BLaER1 treated with 17β-estradiol and CSF1 and Interleukin-3, amounts not matched to agents 10 nM and 100 nM (cell line): Measurements from ENCODE around the gene FBXL17.

Source experiments
- H3K27ac ChIP-seq, 11 experiments: shearing (Covaris generic); formaldehyde crosslinking; 2 replicates each; pipeline ENCODE4 v1.8.1; 2022
- H3K27me3 ChIP-seq, 11 experiments: shearing (Covaris generic); formaldehyde crosslinking; 2 replicates each; pipeline ENCODE4 v1.8.1; 2022
- H3K36me3 ChIP-seq, 11 experiments: shearing (Covaris generic); formaldehyde crosslinking; 2 replicates each; pipeline ENCODE4 v1.8.1; 2022
- H3K4me1 ChIP-seq, 10 experiments: shearing (Covaris generic); formaldehyde crosslinking; 2 replicates each; pipeline ENCODE4 v1.8.1; 2022
- H3K4me2 ChIP-seq, 11 experiments: shearing (Covaris generic); formaldehyde crosslinking; 2 replicates each; pipeline ENCODE4 v1.8.1; 2022
- H3K4me3 ChIP-seq, 10 experiments: shearing (Covaris generic); formaldehyde crosslinking; 2 replicates each; pipeline ENCODE4 v1.8.1; 2022
- H3K9ac ChIP-seq, 11 experiments: shearing (Covaris generic); formaldehyde crosslinking; 2 replicates each; pipeline ENCODE4 v1.8.1; 2022
- H3K9me3 ChIP-seq, 11 experiments: shearing (Covaris generic); formaldehyde crosslinking; replicated peaks in 1 of 11; 2 replicates each; pipeline ENCODE4 v1.8.1; 2022
- H4K20me1 ChIP-seq, 11 experiments: shearing (Covaris generic); formaldehyde crosslinking; 2 replicates each; pipeline ENCODE4 v1.8.1; 2022
- Cebpa-rat ChIP-seq, 11 experiments: shearing (Covaris generic); IDR thresholded peaks; 2 replicates each; pipeline ENCODE4 v1.8.1; 2022

FBXL17 gene

GRCh38 chr5:107863125-107863524 lies 518.8 kb downstream of the FBXL17 start:
- Histone ChIP-seq H3K4me2 (no peak overlapping the region), H3K9me3 (no peaks in the 10 kb centered on the region), H3K27ac (no peak overlapping the region), H4K20me1 (0 out of 22 replicates have a peak, but pooled peaks cover 0 to 4% (median 0%) of the 10 kb centered on the region in 11 experiments), H3K4me1 (no peaks in the 10 kb centered on the region), H3K27me3 (no peaks in the 10 kb centered on the region), H3K36me3 (peaks cover 0 to 10% (median 0%) of the 10 kb centered on the region in 11 experiments; a peak in 2 of 22 replicates), H3K9ac (no peak overlapping the region), H3K4me3 (no peak overlapping the region)
- no peak for TF ChIP-seq Cebpa-rat (IDR thresholded peaks at IDR 0.05)

- Histone ChIP-seq H3K4me2 (no peak overlapping the region), H3K4me3 (no peak overlapping the region), H4K20me1 (0 out of 22 replicates have a peak, but pooled peaks cover 0 to 4% (median 0%) of the 10 kb centered on the region in 11 experiments), H3K9me3 (no peaks in the 10 kb centered on the region), H3K27ac (no peak overlapping the region), H3K9ac (no peak overlapping the region), H3K27me3 (no peaks in the 10 kb centered on the region), H3K4me1 (no peaks in the 10 kb centered on the region), H3K36me3 (peaks cover 0 to 10% (median 0%) of the 10 kb centered on the region in 11 experiments; a peak in 2 of 22 replicates)
- no peak for TF ChIP-seq Cebpa-rat (IDR thresholded peaks at IDR 0.05)
Observed at GRCh38 chr5:107861565-107861964, 520.3 kb downstream of the FBXL17 start.

- no peak for TF ChIP-seq Cebpa-rat (IDR thresholded peaks at IDR 0.05)
- Histone ChIP-seq H4K20me1 (0 out of 22 replicates have a peak, but pooled peaks cover 0 to 4% (median 0%) of the 10 kb centered on the region in 11 experiments), H3K4me3 (no peak overlapping the region), H3K27me3 (no peaks in the 10 kb centered on the region), H3K9ac (no peak overlapping the region), H3K9me3 (no peaks in the 10 kb centered on the region), H3K4me1 (no peaks in the 10 kb centered on the region), H3K4me2 (no peak overlapping the region), H3K36me3 (peaks cover 0 to 10% (median 0%) of the 10 kb centered on the region in 11 experiments; a peak in 2 of 22 replicates), H3K27ac (no peak overlapping the region)
Observed at GRCh38 chr5:107860044-107860443, 521.9 kb downstream of the FBXL17 start.

GRCh38 chr5:107858788-107859187 lies 523.1 kb downstream of the FBXL17 start:
- H3K36me3 ChIP-seq: peaks cover 0 to 10% (median 0%) of the 10 kb centered on the region in 11 experiments; a peak in 2 of 22 replicates
- H3K4me1 ChIP-seq: no peaks in the 10 kb centered on the region
- no peak for TF ChIP-seq Cebpa-rat (IDR thresholded peaks at IDR 0.05)
- H4K20me1 ChIP-seq: 0 out of 22 replicates have a peak, but pooled peaks cover 0 to 4% (median 0%) of the 10 kb centered on the region in 11 experiments
- no peaks in the 10 kb centered on the region for H3K9me3 ChIP-seq
- no peak overlapping the region for H3K4me2 ChIP-seq
- no peak overlapping the region for H3K9ac ChIP-seq
- no peak overlapping the region for H3K27ac ChIP-seq
- H3K27me3 ChIP-seq: no peaks in the 10 kb centered on the region
- H3K4me3 ChIP-seq: no peak overlapping the region

GRCh38 chr5:107858324-107858723 lies 523.6 kb downstream of the FBXL17 start:
- H4K20me1 ChIP-seq: 0 out of 22 replicates have a peak, but pooled peaks cover 0 to 4% (median 0%) of the 10 kb centered on the region in 11 experiments
- H3K27me3 ChIP-seq: no peaks in the 10 kb centered on the region
- H3K4me2 ChIP-seq: no peak overlapping the region
- no peak for TF ChIP-seq Cebpa-rat (IDR thresholded peaks at IDR 0.05)
- no peak overlapping the region for H3K9ac ChIP-seq
- no peak overlapping the region for H3K27ac ChIP-seq
- no peak overlapping the region for H3K4me3 ChIP-seq
- no peaks in the 10 kb centered on the region for H3K4me1 ChIP-seq
- H3K9me3 ChIP-seq: no peaks in the 10 kb centered on the region
- H3K36me3 ChIP-seq: peaks cover 0 to 10% (median 0%) of the 10 kb centered on the region in 11 experiments; a peak in 2 of 22 replicates

GRCh38 chr5:107857785-107858184 lies 524.1 kb downstream of the FBXL17 start:
- no peak overlapping the region for H3K27ac ChIP-seq
- peaks cover 0 to 10% (median 0%) of the 10 kb centered on the region in 11 experiments; a peak in 2 of 22 replicates for H3K36me3 ChIP-seq
- TF ChIP-seq Cebpa-rat (IDR thresholded peaks at IDR 0.05): no peak
- no peaks in the 10 kb centered on the region for H3K9me3 ChIP-seq
- no peak overlapping the region for H3K4me3 ChIP-seq
- no peaks in the 10 kb centered on the region for H3K27me3 ChIP-seq
- H4K20me1 ChIP-seq: 0 out of 22 replicates have a peak, but pooled peaks cover 0 to 4% (median 0%) of the 10 kb centered on the region in 11 experiments
- no peak overlapping the region for H3K9ac ChIP-seq
- no peaks in the 10 kb centered on the region for H3K4me1 ChIP-seq
- H3K4me2 ChIP-seq: no peak overlapping the region

GRCh38 chr5:107855171-107855570 lies 526.7 kb downstream of the FBXL17 start:
- Histone ChIP-seq H3K4me2 (no peak overlapping the region), H3K9me3 (no peaks in the 10 kb centered on the region), H4K20me1 (no peaks in the 10 kb centered on the region), H3K4me3 (no peak overlapping the region), H3K27me3 (no peaks in the 10 kb centered on the region), H3K27ac (no peak overlapping the region), H3K9ac (no peak overlapping the region), H3K4me1 (no peaks in the 10 kb centered on the region), H3K36me3 (no peaks in the 10 kb centered on the region)
- no peak for TF ChIP-seq Cebpa-rat (IDR thresholded peaks at IDR 0.05)

GRCh38 chr5:107853696-107854095 lies 528.2 kb downstream of the FBXL17 start:
- no peak overlapping the region for H3K9ac ChIP-seq
- no peak overlapping the region for H3K4me2 ChIP-seq
- TF ChIP-seq Cebpa-rat (IDR thresholded peaks at IDR 0.05): no peak
- H4K20me1 ChIP-seq: no peaks in the 10 kb centered on the region
- no peaks in the 10 kb centered on the region for H3K4me1 ChIP-seq
- H3K36me3 ChIP-seq: no peaks in the 10 kb centered on the region
- no peaks in the 10 kb centered on the region for H3K27me3 ChIP-seq
- no peak overlapping the region for H3K27ac ChIP-seq
- H3K9me3 ChIP-seq: no peaks in the 10 kb centered on the region
- no peak overlapping the region for H3K4me3 ChIP-seq

- H3K4me1 ChIP-seq: no peaks in the 10 kb centered on the region
- no peak overlapping the region for H3K27ac ChIP-seq
- no peaks in the 10 kb centered on the region for H3K36me3 ChIP-seq
- H3K27me3 ChIP-seq: no peaks in the 10 kb centered on the region
- no peak overlapping the region for H3K9ac ChIP-seq
- H3K9me3 ChIP-seq: no peaks in the 10 kb centered on the region
- no peak for TF ChIP-seq Cebpa-rat (IDR thresholded peaks at IDR 0.05)
- H4K20me1 ChIP-seq: no peaks in the 10 kb centered on the region
- H3K4me2 ChIP-seq: no peak overlapping the region
- H3K4me3 ChIP-seq: no peak overlapping the region
Observed at GRCh38 chr5:107853031-107853430, 528.9 kb downstream of the FBXL17 start.

GRCh38 chr5:107849118-107849517 lies 532.8 kb downstream of the FBXL17 start:
- Histone ChIP-seq H3K27me3 (no peaks in the 10 kb centered on the region), H3K4me1 (no peaks in the 10 kb centered on the region), H3K4me3 (no peak overlapping the region), H3K4me2 (no peak overlapping the region), H3K9ac (no peak overlapping the region), H3K36me3 (no peaks in the 10 kb centered on the region), H3K9me3 (no peaks in the 10 kb centered on the region), H4K20me1 (no peaks in the 10 kb centered on the region), H3K27ac (no peak overlapping the region)
- TF ChIP-seq Cebpa-rat (IDR thresholded peaks at IDR 0.05): no peak
